GM19240 (cell line): Measurements from ENCODE around the gene KCNE5.
"Not testable (repeated sequence)": the region's sequence is repeated elsewhere in the genome, so short reads cannot be mapped to it uniquely, and the experiment has no call there.

Experiments used
- DNase-seq: peaks from one replicate; pipeline ENCODE4 v3.0.0; 2011; ENCODE audit warnings: low spot score; ENCODE audit not compliant: insufficient read length

KCNE5 gene

GRCh38 chrX:109614951-109615350, 10.0 kb downstream of the KCNE5 start:
- no peak for DNase-seq

DNA sequence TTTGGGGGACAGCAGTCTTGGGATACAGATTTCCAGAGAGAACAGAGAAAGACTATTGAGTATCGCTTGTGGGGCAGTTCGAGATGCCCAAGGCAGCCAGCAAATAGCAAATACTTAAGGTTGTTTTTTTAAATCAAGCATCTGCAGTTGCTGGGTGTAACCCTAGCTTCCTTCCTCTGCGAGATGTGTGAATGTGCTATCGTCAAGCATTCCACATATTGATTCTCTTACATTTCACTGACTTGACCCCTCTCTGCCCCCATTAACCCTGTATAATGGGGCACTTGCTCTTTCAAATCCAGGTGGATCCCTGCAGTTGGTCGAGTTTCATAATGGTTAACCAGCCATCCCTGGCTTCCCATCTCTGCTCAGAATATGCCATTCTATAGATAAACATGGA, 23.5 kb downstream of the KCNE5 start:
- DNase-seq = no peak

DNA sequence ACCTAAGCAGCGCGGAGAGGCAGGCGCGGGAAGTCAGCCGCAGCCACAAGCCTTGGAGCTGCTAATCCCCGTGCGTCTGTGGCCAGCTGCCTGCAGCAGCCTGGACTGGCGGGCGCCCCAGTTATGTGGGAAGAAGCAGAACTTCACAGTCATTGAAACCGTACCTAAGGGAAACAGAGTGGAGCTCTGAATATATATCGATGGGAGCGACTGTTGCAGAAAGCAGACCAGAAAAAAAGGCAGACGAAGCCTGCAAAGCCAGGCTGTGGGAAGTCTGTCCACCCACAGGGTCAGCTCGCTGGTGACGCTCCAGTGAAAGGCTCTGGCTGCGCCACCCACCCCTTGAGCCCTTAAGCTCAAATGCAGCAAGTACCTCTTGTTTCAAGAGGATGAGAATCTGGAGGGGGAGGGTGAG, 24.7 kb downstream of the KCNE5 start:
- DNase-seq = no peak

GRCh38 chrX:109596015-109596414, 29.0 kb downstream of the KCNE5 start:
- DNase-seq = no peak

GRCh38 chrX:109590176-109590575, 34.8 kb downstream of the KCNE5 start:
- no peak for DNase-seq

DNA sequence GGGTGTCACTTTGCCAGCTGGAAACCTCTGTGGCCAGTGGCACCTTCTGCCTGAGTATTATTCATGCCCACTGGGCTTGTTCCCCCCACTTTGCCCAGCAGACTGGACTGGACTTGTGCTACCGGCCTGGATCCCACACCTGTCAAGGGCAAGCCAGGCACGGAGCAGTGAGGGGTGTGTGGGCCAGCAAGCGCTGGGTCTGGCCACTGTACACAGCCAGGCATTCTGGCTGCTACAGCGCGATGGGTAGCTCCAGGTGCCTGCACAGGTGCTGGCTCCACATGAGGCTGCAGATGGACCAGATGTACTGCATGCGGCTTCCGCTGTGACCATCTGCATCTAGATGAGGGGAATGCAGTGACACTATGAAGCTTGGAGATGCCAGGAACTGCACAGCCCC, 39.5 kb downstream of the KCNE5 start:
- no peak for DNase-seq

DNA sequence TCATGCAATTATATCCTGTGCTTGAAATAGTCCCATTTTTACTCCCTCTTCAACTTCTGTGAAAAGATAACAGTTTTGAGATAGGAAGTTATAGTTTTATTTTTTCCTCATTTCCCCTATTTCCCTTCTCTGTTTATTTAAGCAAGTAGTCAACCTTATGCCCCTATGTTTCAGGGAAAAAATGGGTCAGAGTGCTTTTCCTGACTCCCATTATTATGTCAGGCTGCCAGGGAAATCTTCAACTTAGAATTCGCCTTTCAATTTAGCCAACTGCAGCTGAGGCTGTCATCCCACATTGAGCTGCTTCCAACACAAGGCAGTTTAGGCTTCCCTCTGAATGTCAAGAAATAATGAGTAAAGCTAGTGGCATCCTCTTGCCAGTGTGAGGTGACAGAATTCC, 46.1 kb downstream of the KCNE5 start:
- no peak for DNase-seq

- DNase-seq = no peak
These were observed 47.9 kb downstream of the KCNE5 start for GRCh38 chrX:109577055-109577454.

GRCh38 chrX:109576083-109576482, 48.9 kb downstream of the KCNE5 start:
- DNase-seq = not testable (repeated sequence)
